Breast epithelium (tissue), 3 donors: ENCODE measurements around the gene LINGO3.

Experiments used
- POLR2A ChIP-seq: fragments of 450-650 bp; IDR thresholded peaks from one replicate; pipeline ENCODE4 v1.6.1; 2016; ENCODE audit warnings: antibody characterized with exemption, mild to moderate bottlenecking, moderate library complexity
- POLR2AphosphoS5 ChIP-seq, 3 donors: sonication (generic); formaldehyde crosslinking; IDR thresholded peaks; one replicate each; pipeline ENCODE4 v1.6.1; 2017; ENCODE audit warnings: antibody characterized with exemption in 3 of 3
- TF ChIP-seq, protein P1 (sequence below), 3 donors: fragments of 450-650 bp; IDR thresholded peaks; one replicate each; pipeline ENCODE4 v1.5.1; 2016 to 2017; ENCODE audit warnings: antibody characterized with exemption in 3 of 3, mild to moderate bottlenecking in 3 of 3, moderate library complexity in 3 of 3

GRCh38 chr19:2289714-2290435 is 18.1 kb downstream of the LINGO3 start:
- TF ChIP-seq, protein P1, sequence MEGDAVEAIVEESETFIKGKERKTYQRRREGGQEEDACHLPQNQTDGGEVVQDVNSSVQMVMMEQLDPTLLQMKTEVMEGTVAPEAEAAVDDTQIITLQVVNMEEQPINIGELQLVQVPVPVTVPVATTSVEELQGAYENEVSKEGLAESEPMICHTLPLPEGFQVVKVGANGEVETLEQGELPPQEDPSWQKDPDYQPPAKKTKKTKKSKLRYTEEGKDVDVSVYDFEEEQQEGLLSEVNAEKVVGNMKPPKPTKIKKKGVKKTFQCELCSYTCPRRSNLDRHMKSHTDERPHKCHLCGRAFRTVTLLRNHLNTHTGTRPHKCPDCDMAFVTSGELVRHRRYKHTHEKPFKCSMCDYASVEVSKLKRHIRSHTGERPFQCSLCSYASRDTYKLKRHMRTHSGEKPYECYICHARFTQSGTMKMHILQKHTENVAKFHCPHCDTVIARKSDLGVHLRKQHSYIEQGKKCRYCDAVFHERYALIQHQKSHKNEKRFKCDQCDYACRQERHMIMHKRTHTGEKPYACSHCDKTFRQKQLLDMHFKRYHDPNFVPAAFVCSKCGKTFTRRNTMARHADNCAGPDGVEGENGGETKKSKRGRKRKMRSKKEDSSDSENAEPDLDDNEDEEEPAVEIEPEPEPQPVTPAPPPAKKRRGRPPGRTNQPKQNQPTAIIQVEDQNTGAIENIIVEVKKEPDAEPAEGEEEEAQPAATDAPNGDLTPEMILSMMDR (IDR thresholded peaks at IDR 0.05), result no peak
- no peak for TF ChIP-seq POLR2A
- TF ChIP-seq POLR2AphosphoS5 (IDR thresholded peaks at IDR 0.05), result no peak
